ENCODE data around the gene ZC3HAV1L.
A peak's percentile ranks its signal among the peaks of the same experiment; 100 is the strongest.
"Not testable (repeated sequence)": the region's sequence is repeated elsewhere in the genome, so short reads cannot be mapped to it uniquely, and the experiment has no call there.

ZC3HAV1L gene, protein sequence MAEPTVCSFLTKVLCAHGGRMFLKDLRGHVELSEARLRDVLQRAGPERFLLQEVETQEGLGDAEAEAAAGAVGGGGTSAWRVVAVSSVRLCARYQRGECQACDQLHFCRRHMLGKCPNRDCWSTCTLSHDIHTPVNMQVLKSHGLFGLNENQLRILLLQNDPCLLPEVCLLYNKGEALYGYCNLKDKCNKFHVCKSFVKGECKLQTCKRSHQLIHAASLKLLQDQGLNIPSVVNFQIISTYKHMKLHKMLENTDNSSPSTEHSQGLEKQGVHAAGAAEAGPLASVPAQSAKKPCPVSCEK

DNA sequence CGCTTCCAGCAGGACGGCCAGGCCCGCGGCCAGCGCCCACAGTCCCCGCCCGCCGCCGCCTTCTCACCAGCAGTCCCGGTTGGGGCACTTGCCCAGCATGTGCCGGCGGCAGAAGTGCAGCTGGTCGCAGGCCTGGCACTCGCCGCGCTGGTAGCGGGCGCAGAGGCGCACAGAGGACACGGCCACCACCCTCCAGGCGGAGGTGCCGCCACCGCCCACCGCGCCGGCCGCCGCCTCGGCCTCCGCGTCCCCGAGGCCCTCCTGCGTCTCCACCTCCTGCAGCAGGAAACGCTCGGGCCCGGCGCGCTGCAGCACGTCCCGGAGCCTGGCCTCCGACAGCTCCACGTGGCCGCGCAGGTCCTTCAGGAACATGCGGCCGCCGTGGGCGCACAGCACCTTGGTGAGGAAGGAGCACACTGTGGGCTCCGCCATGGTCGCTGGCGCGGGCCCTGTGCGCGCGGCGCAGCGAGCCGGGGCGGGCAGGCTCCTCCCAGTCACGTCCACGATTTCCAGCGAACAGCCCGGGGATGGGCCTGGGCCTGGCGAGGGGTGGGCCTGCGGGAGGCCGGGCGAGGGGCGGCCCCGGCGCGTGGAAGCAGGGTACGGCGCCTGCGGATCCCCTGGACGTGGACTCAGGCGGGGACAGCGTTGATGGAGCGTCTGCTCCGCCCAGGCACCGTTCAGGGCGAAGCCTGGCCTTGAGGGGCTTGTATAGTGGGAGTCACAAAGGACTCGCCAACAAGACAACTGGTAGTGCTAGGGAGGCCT is at the start of gene ZC3HAV1L:
TSS of gene ZC3HAV1L (minus strand) at position 457 of the 768 bp plus-strand sequence. CDS start at position 432, 25 bp downstream.
- DNase-seq, result no peak

- no peak for DNase-seq
These were observed 48.9 kb upstream of the ZC3HAV1L start for GRCh38 chr7:139084709-139085108.

- no peak for DNase-seq
These were observed 45.7 kb upstream of the ZC3HAV1L start for GRCh38 chr7:139081584-139081983.

DNA sequence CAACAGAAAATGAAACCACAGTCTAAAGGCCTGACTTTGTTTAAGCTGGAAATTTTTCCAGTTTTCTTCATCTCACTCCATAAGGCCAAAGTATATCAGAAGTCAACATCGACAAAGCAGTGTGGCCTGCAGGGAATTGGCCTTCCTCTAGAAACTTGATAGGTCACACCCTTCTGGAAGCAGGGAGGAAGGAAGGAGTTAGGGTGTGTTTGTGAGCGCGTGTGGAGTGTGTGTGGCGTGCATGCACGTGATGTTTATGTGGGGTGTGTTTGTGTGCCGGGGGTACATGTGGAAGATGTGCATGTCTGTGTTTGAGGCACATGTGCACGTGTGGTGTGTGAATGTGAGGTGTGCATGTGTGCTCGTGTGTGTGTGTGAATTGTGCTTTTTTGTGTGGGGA is 45.1 kb upstream of the ZC3HAV1L start:
- no peak for DNase-seq

DNA sequence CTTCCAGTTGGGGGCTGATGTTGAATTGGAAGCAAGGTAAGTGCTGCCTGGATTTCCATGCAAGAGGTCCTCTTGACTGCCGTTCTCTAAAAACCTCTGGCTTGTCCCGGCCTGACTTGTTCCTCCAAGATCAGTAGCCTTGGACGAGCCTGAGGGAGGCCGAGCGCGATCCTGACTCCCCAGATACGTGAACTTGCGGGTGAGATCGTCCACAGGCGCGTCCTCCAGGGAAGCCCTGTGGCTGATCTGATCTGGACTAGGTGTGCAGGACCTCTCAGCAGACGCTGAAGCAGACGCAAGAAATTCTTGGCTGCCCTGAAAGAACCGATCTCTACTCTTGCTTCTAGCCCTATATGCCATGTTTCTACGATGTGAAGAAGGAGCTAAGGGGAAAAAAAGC is 44.0 kb upstream of the ZC3HAV1L start:
- DNase-seq, result no peak

GRCh38 chr7:139078911-139079310 is 43.1 kb upstream of the ZC3HAV1L start:
- DNase-seq, result no peak

DNA sequence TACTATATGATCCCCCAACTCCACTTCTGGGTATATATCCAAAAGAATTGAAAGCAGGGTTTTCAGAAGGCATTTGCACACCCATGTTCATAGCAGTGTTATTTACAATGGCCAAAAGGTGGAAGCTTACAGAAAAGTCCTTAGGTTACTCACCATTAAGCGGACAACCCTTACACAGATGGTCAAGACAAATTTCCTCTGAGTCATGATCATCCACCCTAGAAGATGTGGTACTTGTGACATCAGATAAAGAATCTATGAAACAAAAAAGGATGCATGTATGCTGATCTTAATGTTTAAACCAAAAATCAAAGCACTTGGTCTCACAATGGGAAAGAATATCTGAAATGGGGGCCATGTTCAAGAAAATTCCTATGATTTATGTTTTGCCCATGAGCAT is 42.6 kb upstream of the ZC3HAV1L start:
- DNase-seq, result no peak

GRCh38 chr7:139077706-139078105 is 41.9 kb upstream of the ZC3HAV1L start:
- not testable (repeated sequence) for DNase-seq

DNA sequence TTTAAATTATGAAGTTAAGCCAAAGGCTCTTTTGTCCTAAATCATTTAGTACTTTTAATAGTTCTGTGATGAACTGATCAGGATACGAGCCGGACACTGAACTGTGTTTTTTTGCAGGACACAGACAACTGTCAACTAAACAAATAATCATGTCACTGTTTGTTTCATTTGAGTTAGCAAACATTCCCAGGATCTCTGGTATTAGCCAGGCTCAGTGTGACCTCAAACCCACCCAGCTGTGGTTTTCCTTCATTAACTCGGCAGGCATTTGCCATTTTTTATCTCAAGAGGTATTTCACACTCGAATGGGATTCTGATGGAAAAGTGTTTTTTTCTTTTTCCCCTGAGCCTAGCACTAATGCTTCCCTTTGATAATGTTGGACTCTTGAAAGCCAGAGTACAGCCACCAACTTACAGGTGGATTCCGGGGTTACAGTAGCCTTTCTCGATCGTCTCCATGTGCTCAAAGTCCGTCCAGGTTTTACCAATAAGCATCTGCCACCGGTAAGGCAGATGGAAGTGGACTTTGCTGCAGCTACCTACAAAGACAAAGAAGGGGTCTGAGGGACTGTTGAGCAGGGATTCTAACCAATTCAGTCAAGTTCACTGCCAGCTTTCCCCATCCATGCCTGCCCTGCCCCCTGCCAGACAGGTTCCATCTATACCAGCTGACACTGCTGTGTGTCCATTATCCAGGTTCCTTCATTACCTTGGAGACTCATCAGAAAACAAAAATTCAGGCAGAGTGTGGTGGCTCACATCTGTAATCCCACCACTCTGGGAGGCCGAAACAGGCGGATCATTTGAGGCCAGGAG is 40.2 kb upstream of the ZC3HAV1L start:
- no peak for DNase-seq

DNA sequence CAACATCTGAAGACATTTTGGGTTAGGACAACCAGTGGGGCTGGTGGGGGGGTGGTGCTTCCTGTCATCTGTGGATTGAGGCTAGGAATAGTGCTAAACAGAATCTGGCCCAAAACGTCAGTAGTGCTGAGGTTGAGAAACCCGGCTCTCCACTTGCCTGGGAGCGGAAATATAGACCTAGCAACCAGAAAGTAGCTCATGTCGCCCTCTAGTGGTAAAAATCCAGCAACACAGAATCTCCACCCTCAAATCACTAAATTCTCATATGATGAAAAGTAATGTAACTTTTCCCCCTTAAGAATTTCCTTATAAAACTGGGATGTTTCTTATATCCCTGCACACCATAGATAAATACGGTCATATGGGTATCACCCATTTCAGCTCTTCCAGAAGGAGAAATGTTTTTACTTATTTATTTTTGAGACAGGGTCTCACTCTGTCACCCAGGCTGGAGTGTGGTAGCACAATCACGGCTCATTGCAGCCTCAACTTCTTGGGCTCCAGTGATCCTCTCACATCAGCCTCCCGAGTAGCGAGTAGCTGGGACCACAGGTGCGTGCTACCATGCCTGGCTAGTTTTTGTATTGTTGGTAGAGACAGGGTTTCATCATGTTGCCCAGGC is 39.3 kb upstream of the ZC3HAV1L start:
- peak; percentile 24 for DNase-seq

DNA sequence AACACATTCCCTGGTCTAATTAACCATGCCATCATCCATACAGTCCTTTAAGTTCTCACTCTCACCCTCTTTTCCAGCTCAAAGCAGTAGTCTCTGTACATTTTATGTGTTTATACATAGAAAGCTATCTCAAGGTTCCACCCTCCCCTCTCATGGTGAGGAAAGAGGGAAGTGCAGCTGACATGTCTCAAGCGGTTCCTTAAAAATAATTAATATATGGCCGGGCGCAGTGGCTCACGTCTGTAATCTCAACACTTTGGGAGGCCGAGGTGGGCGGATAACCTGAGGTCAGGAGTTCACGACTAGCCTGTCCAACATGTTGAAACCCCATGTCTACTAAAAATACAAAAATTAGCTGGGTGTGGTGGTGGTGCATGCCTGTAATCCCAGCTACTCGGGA is 37.0 kb upstream of the ZC3HAV1L start:
- DNase-seq, result no peak

- no peak for DNase-seq
These were observed 35.8 kb upstream of the ZC3HAV1L start for GRCh38 chr7:139071680-139072079.

DNA sequence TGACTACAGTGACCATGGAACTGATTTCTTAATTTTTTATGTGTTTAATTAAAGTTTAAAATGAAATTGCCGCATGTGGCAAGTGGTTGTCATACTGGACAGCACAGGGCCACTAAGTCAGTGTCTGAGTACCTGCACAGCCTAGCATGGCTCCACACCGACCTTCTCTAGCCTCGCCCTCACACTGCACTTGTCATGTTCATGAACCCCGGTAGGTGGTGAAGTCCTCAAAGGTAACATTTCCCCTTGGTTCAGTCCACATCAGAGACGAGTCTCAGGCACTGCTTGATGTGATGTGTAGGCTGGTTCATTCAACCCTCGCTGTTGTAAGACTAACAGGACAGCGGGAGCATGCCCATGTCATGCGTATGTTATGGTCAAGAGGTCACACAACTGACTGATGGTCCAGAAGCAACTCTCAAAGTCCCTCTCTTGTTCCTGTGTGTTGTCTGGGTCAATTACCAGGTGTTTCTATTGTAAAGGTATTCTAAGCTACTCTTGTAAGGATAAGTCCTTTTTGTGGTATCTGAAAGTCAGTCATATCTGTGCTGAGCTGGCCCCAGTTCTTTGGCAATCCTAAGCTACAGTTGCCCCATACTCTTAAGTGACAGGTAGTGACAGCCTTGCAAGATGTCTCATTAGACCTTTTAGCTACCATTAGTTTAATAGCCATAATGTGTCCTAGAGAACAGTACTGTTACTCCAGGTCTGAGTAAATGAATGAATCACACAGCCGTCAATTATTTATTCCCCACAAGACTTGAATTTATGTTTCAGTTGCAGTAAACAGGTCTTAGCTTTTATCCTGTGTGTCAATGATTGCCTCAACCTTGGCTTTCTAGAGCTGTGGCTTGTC is 32.9 kb upstream of the ZC3HAV1L start:
- no peak for DNase-seq

DNA sequence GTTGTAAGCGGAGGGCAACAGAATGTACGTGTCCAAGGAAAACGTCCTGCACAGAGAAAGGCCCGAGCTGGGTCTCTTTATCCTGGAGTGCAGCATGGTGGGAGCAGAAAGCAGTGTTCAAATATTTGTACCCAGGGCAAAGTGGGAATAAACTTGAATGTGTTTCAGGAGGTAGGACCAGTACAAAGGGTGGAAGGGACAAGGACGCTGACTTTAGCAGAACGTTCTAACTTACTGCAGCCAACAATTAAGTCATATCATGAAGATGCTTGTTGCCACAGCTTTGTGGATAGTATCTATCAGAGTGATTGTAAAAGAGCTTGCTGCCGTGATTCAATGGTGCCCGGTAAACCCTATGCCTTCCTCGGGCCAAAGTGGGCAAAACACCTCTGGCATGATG is 30.5 kb upstream of the ZC3HAV1L start:
- DNase-seq, result no peak

DNA sequence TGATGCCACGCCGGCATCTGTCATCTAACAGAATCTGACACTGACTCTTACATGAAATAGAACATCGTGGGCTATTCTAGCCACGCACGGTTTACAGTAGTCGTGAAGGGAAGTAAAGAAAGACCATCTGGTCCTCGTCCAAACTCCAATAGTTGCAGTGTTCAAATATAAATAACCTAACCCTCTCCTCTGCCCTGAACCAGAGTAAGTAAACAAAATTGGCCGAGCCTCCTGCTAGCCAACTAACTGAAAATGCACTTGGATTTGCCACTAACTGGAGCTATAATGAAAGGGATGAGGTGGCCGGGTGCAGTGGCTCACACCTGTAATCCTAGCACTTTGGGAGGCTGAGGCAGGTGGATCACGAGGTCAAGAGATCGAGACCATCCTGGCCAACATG is 29.5 kb upstream of the ZC3HAV1L start:
- no peak for DNase-seq

DNA sequence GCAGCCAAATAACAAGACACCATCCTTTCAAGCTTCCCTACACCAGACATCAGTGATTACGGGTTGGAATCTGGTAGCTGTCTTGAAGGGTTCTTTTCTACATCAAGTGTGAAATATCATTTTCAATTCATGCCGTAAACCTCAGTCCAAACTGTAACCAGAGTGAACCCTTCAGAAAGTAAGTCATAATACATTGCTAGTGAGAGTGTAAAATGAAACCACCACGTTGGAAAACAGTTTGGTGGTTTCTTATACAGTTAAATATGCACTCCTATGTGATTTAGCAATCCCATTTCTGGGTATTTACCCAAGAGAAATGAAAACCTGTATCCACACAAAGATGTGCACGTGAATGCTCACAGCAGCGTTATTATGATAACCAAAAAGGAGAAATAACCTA is 25.6 kb upstream of the ZC3HAV1L start:
- no peak for DNase-seq

DNA sequence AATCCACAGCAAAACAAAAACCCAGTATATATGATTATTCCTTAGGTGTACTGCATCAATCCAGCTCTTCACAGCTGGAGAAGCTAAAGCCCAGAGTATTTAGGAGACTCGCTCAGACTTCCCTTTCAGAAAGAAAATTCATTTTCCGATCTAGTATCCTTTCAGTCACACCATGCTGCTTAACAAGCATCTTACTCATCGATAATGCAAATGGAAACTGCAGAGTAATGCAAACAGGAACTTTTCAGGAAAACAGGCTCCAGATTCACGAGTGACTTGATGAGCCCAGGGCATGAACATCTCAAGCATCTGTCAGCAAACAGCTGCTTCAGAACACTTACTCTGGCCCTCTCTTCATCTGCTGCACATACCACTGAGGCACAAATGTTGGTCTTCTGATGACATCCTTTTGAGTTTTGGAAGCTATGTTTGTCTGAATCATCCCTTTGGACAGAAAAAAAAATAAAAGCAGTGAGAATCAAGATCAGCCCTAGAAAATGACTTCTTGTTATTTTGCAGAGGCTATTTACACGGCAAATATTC is 24.9 kb upstream of the ZC3HAV1L start:
- no peak for DNase-seq

- no peak for DNase-seq
These were observed 24.1 kb upstream of the ZC3HAV1L start for GRCh38 chr7:139059905-139060304.

DNA sequence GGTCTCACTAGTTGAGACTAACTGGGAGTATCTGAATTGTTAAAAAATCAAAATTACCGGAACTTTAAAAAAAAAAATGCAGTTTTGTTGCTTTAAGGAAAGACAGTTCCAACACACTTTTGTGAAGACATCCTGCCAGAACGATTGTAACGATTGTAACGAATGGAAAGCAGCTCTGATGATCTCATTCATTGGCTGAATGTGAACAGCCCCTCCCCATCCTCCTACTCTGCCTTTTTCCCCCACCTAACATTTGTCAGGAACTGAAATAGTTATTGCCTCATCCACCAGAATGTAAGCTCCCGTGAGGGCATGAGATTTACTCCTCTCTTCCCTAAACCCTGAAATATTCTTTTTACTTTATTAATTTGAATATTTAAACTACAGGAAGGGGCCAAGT is 23.1 kb upstream of the ZC3HAV1L start:
- no peak for DNase-seq

DNA sequence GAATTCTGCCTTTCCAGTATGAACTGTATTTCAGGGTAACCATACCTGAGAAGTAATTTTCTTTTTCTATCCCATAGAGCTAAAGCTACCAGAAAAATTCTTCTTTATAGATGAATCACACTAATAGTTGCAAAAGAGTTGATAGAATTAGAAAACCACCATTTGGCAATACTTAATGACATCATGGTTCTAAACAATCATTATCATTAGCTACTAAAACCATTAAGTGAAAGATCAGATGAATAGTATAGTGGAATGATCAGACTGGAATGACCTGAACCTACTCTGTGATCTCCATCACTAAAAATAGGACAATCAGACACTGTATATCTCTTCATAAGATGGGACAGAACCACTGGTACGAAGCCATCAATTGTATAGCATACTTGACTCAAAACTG is 19.8 kb upstream of the ZC3HAV1L start:
- no peak for DNase-seq

GRCh38 chr7:139054656-139055055 is 18.8 kb upstream of the ZC3HAV1L start:
- DNase-seq, result not testable (repeated sequence)

DNA sequence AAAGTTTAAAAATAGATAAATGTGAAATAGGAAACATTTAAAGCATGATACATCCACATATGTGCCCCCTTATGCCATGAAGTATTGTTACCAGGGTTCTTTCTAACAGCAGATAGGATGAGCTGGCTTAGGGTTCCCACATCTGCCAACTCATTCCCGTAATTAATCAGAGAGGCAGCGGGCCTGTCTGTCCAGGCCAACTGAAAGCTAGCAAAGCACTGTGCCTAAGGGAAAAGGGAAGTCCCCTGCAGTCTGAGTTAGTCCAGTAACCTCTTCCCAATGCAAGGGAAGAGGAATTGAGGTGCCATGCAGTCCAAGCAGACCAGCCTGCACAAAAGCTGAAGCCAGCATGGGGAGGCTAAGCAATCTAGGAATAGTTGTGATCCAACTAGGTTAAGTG is 18.3 kb upstream of the ZC3HAV1L start:
- DNase-seq, result no peak

Measured in KG1 (cell line).